Endothelial cell (in vitro differentiated cells): ENCODE data around the gene KRT80. TPM values are rescaled to one million over a fixed set of nuclear protein-coding genes. Genes with fewer than 3 reads are reported as not detected.

Experiments
- DNase-seq: peaks from one replicate; pipeline ENCODE4 v3.0.0; 2021; ENCODE audit warnings: low spot score
- H3K27ac Mint-ChIP-seq: one replicate; pipeline ENCODE4 v1.8.0; 2021; ENCODE audit warnings: mixed read lengths, inconsistent platforms; ENCODE audit not compliant: unreplicated experiment
- H3K27me3 Mint-ChIP-seq: one replicate; pipeline ENCODE4 v1.8.0; 2021; ENCODE audit warnings: mild to moderate bottlenecking, moderate library complexity, mixed read lengths, inconsistent platforms; ENCODE audit not compliant: unreplicated experiment
- H3K36me3 Mint-ChIP-seq: one replicate; pipeline ENCODE4 v1.8.0; 2021; ENCODE audit warnings: mild to moderate bottlenecking, low read depth, mixed read lengths, inconsistent platforms; ENCODE audit not compliant: unreplicated experiment
- H3K4me1 Mint-ChIP-seq: one replicate; pipeline ENCODE4 v1.8.0; 2021; ENCODE audit warnings: mild to moderate bottlenecking, mixed read lengths, inconsistent platforms; ENCODE audit not compliant: unreplicated experiment
- H3K4me3 Mint-ChIP-seq: one replicate; pipeline ENCODE4 v1.8.0; 2021; ENCODE audit warnings: mild to moderate bottlenecking, mixed read lengths, inconsistent platforms; ENCODE audit not compliant: unreplicated experiment
- H3K9me3 Mint-ChIP-seq: one replicate; pipeline ENCODE4 v1.8.0; 2021; ENCODE audit warnings: mixed read lengths, inconsistent platforms; ENCODE audit not compliant: unreplicated experiment
- CTCF ChIP-seq: fragments of 200-600 bp; sonication (generic); IDR thresholded peaks from one replicate; pipeline ENCODE4 v1.5.0; 2021; ENCODE audit warnings: antibody characterized with exemption; ENCODE audit not compliant: unreplicated experiment
- total RNA-seq: library from RNA; stranded (reverse); fragmentation: NEBNext Ultra II Directional; extraction: Animal tissue kit (Norgen Biotek cat#: 25700); gene quantifications from one replicate; pipeline ENCODE4 v1.2.1, GENCODE V29; 2021; ENCODE audit not compliant: unreplicated experiment

KRT80 gene
- total RNA-seq, 1 donor from 2014 or later, result 1.5 TPM

- peaks cover 11% of the 10 kb centered on the region for H3K4me1 Mint-ChIP-seq
- no peak overlapping the region for H3K27ac Mint-ChIP-seq
These were observed 26.2 kb upstream of the KRT80 start for GRCh38 chr12:52218001-52218400.

GRCh38 chr12:52217223-52217622 is 25.4 kb upstream of the KRT80 start:
- Mint-ChIP-seq H3K27me3 (peaks cover 8% of the 10 kb centered on the region), H3K4me1 (peaks cover 11% of the 10 kb centered on the region), H3K4me3 (no peak overlapping the region), H3K27ac (no peak overlapping the region), H3K9me3 (no peaks in the 10 kb centered on the region), H3K36me3 (no peaks in the 10 kb centered on the region)
- no peak for TF ChIP-seq CTCF
- DNase-seq, result no peak

More at GRCh38 chr12:52218001-52218400, 26.2 kb upstream of the KRT80 start:
- H3K36me3 Mint-ChIP-seq, result no peaks in the 10 kb centered on the region
- no peak for TF ChIP-seq CTCF
- H3K4me3 Mint-ChIP-seq, result no peak overlapping the region
- H3K27me3 Mint-ChIP-seq, result peaks cover 8% of the 10 kb centered on the region
- no peak for DNase-seq
- H3K9me3 Mint-ChIP-seq, result no peaks in the 10 kb centered on the region

- no peak for TF ChIP-seq CTCF
- Mint-ChIP-seq H3K4me1 (peaks cover 11% of the 10 kb centered on the region), H3K9me3 (no peaks in the 10 kb centered on the region), H3K27ac (no peak overlapping the region), H3K27me3 (peaks cover 8% of the 10 kb centered on the region), H3K4me3 (no peak overlapping the region), H3K36me3 (no peaks in the 10 kb centered on the region)
- DNase-seq, result no peak
These were observed 25.0 kb upstream of the KRT80 start for GRCh38 chr12:52216807-52217206.

GRCh38 chr12:52216100-52216499 is 24.3 kb upstream of the KRT80 start:
- Mint-ChIP-seq H3K36me3 (no peaks in the 10 kb centered on the region), H3K9me3 (no peaks in the 10 kb centered on the region), H3K27me3 (peaks cover 12% of the 10 kb centered on the region), H3K27ac (no peak overlapping the region), H3K4me3 (no peak overlapping the region), H3K4me1 (peaks cover 15% of the 10 kb centered on the region)
- DNase-seq, result no peak
- TF ChIP-seq CTCF, result no peak

- Mint-ChIP-seq H3K36me3 (no peaks in the 10 kb centered on the region), H3K27ac (peak overlapping the region; percentile 64), H3K9me3 (no peaks in the 10 kb centered on the region), H3K27me3 (peaks cover 12% of the 10 kb centered on the region), H3K4me1 (peaks cover 15% of the 10 kb centered on the region), H3K4me3 (no peak overlapping the region)
- no peak for TF ChIP-seq CTCF
- no peak for DNase-seq
These were observed 23.8 kb upstream of the KRT80 start for GRCh38 chr12:52215587-52216031.
